ENCODE measurements around the gene SH3GL3.

The SH3GL3 gene

GRCh38 chr15:83462026-83462425 lies 14.9 kb downstream of the SH3GL3 start:
- no peak for DNase-seq (ENCODE audit: low read depth, low spot score)

DNA sequence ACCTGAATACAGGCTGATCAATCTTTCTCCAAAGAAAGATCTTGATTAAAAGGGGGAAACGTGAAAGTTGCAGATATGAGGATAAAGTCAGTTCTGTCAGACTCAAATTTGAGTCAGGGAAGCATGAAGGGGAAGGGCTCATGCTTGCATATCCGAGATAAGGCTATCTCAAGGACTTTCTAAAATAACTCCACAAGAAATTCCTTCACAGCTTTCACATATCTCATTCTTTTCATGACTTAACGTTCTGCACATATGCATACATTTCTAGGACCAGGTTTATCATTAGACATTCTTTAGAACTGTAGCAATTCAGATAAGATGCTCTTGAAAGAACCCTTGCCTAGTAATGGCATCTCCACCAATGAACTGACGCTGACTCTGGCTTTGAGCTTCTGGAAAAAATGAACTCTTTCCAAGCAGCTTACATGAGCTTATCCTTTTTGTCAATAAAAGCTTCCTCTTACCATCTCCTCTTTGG lies 15.9 kb downstream of the SH3GL3 start:
- no peak for DNase-seq (ENCODE audit: low read depth, low spot score)

- no peak for DNase-seq (ENCODE audit: low read depth, low spot score)
Measured at GRCh38 chr15:83470887-83471286, 23.7 kb downstream of the SH3GL3 start.

DNA sequence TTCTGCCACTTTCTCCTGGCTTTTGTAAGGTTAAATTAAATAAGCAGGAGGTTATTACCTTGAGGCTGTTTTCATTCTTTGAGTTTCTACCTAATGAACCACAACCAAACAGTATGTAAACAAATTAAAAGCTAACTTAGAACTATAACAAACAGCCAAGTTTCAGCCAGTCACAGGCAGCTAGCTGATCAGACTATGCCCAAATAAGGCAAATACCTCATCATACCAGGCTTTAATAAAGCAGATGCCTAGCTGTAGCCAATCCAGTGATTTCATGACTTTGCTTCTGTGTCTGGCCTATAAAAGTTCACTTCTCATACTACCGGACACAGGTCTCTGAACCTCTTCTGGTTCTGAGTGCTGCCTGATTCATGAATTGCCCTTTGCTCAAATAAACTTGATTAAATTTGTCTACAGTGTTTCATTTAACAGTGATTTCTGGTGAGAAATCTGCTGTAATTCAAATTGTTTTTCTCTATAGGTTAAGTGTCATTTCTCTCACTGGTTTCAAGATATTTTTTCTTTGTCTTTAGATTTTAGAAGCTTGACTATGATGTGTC lies 24.2 kb downstream of the SH3GL3 start:
- DNase-seq (ENCODE audit: low read depth, low spot score), result no peak

- no peak for DNase-seq (ENCODE audit: low read depth, low spot score)
Measured at GRCh38 chr15:83472151-83472550, 25.0 kb downstream of the SH3GL3 start.

DNA sequence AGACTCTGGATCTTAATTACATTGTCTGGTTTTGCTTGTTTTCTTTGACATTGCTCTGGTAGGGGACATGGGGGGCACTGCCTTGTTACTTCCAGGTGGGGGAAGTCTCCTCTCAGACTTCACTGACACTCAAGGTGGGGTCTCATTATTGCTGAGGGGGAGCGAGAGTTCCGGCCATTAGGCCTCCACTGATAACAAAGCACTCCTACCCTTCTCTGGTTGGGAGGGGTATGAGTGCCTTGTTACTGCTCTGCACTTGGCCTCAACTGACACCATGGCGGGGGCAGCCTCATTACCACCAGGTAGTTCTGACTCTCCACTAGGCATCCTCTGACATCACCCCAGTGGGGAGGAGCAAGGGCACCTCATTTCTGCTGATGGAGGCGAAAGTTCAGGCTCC lies 25.7 kb downstream of the SH3GL3 start:
- no peak for DNase-seq (ENCODE audit: low read depth, low spot score)

- DNase-seq (ENCODE audit: low read depth, low spot score), result no peak
Measured at GRCh38 chr15:83474578-83474977, 27.4 kb downstream of the SH3GL3 start.

- DNase-seq (ENCODE audit: low read depth, low spot score), result no peak
Measured at GRCh38 chr15:83475551-83475950, 28.4 kb downstream of the SH3GL3 start.

- DNase-seq (ENCODE audit: low read depth, low spot score), result no peak
Measured at GRCh38 chr15:83476066-83476465, 28.9 kb downstream of the SH3GL3 start.

DNA sequence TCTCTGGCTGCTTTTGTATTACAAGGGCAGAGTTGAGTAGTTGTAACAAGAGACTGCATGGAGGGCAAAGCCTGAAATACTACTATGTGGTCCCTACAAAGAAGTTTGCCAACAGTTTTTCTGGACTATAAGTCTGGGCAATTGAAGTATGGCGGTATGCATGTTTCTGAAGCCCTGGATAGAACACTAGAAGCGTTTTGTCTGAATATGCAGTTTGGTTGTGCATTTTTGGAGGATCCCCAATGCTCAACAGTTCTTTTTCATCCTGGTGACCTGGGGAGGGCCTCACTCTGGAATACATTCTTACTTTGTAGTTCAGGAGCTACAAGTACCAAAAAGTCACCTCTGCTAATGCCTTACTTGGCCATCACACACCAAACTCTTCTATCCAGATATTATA lies 29.6 kb downstream of the SH3GL3 start:
- DNase-seq (ENCODE audit: low read depth, low spot score), result no peak

GRCh38 chr15:83477172-83477807 lies 30.1 kb downstream of the SH3GL3 start:
- DNase-seq (ENCODE audit: low read depth, low spot score), result no peak

GRCh38 chr15:83477808-83478537 lies 30.8 kb downstream of the SH3GL3 start:
- DNase-seq (ENCODE audit: low read depth, low spot score), result no peak

DNA sequence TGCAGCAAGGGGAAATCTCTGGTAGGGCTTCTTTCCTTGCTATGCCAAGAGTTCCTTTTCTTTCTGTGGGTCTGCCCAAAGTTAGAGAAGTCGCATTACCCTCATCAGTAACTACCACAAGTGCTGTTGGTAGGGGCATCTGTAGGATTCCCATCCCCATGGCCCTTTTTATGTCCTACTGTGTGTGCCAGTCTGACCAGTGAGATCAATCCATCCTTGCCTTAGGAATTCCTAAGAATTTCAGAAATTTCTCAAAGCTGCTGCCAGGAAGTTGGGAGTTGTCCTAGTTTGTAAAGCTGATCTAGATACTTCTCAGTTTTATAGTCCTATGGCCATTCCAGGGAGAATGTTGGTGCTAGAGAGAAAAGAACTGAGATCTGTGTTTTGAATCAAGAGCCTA lies 36.5 kb downstream of the SH3GL3 start:
- no peak for DNase-seq (ENCODE audit: low read depth, low spot score)

DNA sequence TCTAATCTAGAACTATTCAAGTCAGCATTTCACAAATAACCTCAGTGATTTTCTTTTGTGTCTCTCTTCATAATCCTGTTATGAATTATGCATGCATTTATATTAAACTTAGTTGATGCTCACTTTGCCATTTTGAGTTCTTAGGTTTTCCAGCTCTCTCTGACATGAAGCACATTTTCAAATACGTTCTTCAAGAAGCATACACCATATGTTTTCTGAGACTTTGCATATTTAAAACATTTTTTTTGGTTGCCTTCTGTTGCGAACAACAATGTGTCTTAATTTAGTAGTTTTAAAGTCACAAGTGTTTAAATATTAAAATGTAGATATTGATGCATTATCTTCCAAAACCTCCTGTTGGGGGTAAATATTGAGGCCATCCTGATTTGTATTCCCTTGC lies 37.5 kb downstream of the SH3GL3 start:
- DNase-seq (ENCODE audit: low read depth, low spot score), result no peak

DNA sequence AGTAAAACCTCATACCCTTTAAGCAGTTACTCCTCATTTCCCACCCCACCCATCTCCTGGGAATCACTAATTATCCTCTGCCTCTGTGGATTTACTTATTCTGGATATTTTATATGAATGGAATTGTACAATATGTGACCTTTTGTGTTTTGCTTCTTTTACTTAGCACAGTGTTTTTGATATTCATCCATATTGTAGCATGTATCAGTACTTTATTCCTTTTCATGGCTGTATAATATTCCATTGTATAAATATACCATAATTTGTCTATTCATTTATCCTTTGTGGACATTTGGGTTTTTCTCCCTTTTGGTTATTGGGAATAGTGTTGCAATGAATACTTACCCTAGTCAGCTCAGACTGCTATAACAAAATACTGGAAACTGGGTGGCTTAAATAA lies 39.2 kb downstream of the SH3GL3 start:
- DNase-seq (ENCODE audit: low read depth, low spot score), result no peak

GRCh38 chr15:83487519-83487918 lies 40.4 kb downstream of the SH3GL3 start:
- no peak for DNase-seq (ENCODE audit: low read depth, low spot score)

DNA sequence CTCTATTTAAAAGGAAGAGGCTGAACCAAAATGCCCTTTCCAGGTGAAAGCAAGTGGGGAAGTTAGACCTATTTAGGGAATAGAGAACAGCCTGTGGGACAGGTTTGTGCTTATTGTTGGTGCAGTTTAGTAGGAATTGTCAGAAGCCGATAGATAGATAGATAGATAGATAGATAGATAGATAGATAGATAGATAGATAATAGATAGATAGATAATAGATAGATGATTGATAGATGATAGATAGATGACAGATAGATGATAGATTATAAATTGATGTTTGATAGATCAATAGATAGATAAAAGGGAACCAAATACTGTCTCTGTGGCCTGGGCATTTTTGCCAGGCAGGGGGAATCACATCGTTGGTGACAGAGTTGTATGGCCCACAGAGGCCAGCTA lies 42.5 kb downstream of the SH3GL3 start:
- DNase-seq (ENCODE audit: low read depth, low spot score), result no peak

DNA sequence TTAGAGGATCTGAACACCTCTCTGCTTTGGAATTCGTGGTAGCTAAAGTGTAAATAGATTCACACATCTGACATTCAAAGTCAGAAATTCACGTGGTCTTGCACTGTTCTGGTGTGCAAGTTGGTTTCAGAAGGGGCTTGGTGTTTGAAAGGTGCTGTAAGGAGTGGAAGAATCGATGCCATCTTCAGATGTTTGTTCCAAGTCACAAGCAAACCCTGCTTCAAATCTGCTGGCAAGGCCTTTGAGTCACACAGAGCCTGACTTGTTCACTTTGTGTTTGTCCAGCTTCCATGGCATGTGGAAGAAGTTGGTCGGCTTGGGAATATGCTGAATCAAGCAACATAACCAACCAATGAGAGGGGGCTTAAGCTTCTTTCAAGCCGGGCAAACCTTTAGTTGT lies 44.3 kb downstream of the SH3GL3 start:
- no peak for DNase-seq (ENCODE audit: low read depth, low spot score)

DNA sequence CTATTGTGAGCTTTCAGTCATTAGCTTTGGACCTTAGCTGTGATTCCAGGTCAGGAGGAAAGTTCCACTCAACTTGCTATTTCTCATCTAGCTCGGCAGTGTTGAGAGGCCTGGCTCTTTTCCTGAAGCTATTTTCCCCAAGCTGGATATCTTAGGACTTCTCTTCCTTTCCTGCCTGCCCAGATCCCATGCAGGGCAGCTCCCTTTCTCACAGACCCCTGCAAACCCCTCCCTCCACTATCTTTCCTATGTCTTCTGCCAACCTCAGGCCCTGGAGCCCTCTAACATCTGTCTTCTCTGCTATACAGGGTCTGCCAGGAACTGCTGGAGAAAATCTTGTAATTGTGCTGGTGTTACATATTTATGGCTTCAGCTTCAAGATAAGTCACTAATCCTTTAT lies 49.6 kb downstream of the SH3GL3 start:
- no peak for DNase-seq (ENCODE audit: low read depth, low spot score)

DNA sequence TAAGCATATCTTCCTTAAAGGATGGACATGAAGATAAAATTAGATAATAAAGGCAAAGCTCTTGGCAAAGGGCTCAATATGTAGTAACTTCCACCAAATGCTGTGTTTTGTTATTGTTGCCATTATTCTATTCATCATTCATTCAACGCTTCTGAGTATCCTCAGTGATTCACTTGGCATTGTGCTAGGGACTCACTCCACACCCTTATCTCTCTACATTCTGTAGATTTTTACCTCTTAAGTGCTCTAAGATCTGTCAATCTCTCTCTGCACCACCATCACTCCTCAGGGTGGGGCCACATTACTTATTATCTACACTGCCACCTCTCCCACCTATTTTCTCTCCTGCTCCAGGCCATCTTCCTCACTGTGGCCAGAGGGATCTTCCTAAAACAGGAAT lies 51.2 kb downstream of the SH3GL3 start:
- no peak for DNase-seq (ENCODE audit: low read depth, low spot score)

DNA sequence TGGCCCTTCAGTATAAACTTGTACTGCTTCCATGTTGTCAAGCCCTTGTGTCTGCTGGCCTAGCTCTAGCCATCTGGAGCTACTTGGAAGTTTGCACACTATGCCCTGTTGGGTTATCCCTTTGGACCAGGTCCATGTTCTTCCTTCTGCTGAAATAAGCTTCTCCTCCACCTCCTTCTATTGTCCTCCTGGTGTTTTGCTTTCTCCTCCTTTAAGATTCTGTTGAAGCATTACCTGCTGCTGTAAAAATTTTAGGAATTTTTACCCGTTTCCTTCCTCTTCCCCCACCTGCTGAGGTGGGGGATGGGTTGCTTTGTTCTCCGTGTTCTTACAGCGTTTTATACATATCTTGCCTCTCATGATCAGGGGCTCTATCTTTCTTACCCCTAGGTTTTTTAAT lies 51.7 kb downstream of the SH3GL3 start:
- no peak for DNase-seq (ENCODE audit: low read depth, low spot score)

DNA sequence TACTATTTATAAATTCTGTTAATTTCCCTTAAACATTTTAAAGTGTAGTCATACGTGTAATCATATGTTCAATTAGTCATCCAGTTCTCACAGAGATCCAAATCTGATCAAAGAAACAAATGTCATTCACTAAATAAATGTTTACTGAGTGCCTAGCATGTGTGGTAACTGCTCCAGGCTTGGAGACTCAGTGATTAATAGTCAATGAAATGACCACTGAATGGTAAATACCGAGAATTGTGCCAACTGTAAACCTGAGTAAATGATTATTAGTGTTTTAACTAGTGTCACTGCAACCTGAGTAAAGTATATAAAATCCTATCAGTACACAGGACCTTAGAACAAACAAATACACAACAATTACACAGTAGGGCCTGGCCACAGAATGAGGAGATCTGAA lies 52.3 kb downstream of the SH3GL3 start:
- no peak for DNase-seq (ENCODE audit: low read depth, low spot score)

All from activated naive CD8-positive, alpha-beta T cell treated with anti-CD3 and anti-CD28 coated beads, Interleukin-2, amount 50 U/mL, for 16 hours (primary cell).